GM19023 (cell line): ENCODE measurements around the gene PRDM5.

Source experiments
- ATAC-seq: cut with Tn5 transposase; IDR thresholded peaks from one replicate; pipeline ENCODE4 v1.9.1; 2021; ENCODE audit warnings: mild to moderate bottlenecking, moderate library complexity; ENCODE audit not compliant: unreplicated experiment

The PRDM5 gene

DNA sequence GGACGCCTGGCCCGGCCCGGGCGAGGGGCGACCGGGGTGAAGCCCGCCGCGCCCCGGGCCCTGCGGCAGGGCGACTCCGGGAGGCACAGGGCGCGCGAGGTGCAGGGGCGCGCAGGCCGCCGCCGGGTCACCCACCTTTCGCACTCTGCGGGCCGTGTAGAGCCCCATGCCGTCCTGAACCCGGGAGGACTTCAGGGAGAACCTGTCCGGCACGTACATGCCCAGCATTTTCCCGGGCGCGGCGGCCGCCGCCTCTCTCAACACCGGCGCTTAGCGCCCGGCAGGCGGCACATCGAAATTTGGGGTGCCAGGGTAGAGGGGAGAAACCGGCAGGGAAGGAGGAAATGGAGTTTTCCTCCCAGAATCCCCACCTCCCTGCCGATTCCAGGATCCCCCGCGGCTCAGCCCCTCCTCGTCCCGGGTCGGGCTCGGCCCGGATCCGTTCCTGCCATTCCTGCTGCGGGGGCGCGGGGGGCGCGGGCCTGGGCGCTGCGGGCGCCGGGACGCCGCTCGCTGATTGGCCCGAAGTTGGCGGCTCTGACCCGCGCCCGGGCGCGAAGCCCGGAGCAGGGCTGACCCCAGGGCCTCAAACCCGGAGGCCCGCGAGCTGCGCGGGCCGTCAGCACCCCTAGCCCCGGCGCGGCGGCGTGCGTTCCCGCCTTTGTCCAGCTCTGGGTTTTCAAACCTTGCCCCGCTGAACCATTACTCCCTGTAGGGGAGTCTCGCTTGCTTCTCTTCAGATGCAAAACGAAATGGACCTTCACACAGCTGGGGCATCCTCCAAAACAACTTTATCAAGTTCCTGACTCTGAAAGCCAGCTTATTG, at the start of gene PRDM5:
Gene PRDM5 (minus strand): TSS at position 346 of the 826 bp plus-strand sequence. CDS start 118 bp downstream, at position 228.
- no peak for ATAC-seq

- no peak for ATAC-seq
These were observed 49.4 kb upstream of the PRDM5 start for GRCh38 chr4:120971884-120972283.

- no peak for ATAC-seq
These were observed 43.4 kb upstream of the PRDM5 start for GRCh38 chr4:120965938-120966337.

DNA sequence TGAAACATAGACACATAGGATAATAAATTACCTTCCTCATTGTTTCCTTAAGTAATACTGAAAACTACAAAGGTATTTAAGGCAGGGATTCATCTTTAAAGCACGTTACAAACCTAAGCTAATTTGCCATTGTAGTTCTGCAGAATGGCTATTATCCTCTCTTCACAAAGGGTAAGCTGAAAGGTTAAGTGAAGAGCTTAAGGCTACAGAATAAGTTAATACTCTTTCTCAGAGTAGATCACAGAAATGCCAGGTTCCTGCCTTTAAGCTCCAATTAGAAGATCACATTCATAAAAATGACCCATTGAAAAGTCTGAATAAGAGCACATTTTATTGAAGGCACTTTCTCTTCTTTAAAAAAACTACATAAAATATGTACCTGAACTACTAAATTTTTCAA, 42.1 kb upstream of the PRDM5 start:
- no peak for ATAC-seq

GRCh38 chr4:120963449-120963848, 40.9 kb upstream of the PRDM5 start:
- no peak for ATAC-seq

- ATAC-seq, result no peak
These were observed 38.2 kb upstream of the PRDM5 start for GRCh38 chr4:120960656-120961267.

- no peak for ATAC-seq
These were observed 25.9 kb upstream of the PRDM5 start for GRCh38 chr4:120948382-120948781.

- ATAC-seq, result no peak
These were observed 20.2 kb upstream of the PRDM5 start for GRCh38 chr4:120942776-120943175.

GRCh38 chr4:120940547-120940946, 18.0 kb upstream of the PRDM5 start:
- ATAC-seq, result no peak

DNA sequence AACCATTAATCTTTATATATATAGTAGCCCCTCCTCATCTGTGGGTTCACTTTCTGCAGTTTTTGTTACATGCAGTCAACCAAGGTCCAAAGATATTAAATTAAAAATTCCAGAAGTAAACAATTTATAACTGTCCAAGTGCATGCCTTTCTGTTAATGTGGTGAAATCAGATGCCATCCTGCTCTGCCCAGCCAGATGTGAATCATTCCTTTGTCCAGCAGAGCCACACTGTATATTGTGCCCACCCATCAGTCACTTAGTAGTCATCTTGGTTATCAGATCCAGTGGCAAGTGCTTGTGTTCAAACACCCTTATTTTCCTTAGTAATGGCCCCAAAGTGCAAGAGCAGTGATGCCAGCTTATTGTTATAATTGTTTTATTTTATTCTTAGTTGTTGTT, 17.2 kb upstream of the PRDM5 start:
- no peak for ATAC-seq

DNA sequence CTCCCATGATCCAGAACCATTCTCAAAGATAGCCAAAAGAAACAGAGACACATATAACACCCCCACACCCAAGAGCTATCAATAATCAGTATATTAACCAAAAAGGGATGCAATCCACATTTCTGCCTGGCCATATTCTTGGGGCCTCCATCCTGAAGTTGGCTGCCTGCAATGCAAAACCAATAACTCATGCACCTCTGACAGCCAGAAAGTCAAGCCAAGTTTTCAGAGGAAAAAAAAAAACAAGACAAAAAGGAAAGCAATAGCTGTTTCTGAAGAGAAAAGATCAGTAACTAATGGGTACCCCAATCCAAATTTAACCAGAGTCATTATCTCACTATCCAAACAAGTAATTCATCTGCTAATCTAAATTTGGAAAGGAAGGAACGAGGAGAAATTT, 7.3 kb upstream of the PRDM5 start:
- ATAC-seq, result no peak

DNA sequence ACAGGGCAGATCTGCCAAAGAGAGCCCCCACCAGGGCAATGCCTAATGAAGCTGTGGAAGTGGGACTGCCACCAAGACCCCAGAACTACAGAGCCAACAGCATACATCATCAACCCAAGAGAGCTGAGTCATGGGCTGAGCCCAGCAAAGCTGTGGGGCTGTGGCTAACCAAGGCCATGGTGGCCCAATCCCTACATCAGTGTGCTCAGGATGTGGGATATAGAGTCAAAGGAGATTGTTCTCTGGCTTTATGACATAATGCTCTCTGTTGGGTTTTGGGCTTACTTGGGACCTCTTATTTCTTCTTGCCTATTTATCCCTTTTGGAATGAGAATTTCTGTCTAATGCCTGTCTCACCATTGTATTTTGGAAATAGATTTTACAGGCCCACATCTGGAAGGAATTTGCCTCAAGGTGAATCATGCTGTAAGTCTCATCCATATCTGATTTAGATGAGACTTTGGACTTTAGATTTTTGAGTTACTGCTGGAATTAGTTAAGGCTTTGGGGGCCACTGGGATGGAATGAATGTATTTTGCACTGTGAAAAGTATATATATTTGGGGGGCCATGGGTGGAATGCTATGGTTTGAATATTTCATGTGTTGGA, 5.4 kb upstream of the PRDM5 start:
- no peak for ATAC-seq

GRCh38 chr4:120926358-120927025, 4.0 kb upstream of the PRDM5 start:
- no peak for ATAC-seq

DNA sequence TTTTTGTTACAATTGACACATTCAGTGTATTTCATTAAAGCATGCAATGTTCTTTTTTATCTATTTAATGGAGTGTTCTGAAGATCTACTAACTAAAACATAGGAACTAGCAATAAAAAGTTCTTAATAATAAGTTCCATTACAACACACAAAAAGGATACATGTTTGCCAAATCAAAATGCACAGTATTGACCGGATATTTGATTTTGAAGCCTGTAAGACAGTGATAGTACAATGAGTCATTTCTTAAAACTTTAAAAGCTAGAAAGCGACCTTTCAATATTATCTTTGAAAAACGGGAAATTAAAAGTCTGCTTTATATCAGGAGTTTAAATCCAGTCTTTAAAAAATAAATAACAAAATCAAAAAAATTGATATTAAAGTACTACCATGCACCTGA, 2.4 kb upstream of the PRDM5 start:
- ATAC-seq, result no peak

- no peak for ATAC-seq
These were observed 639 bp upstream of the PRDM5 start for GRCh38 chr4:120923207-120923522.

DNA sequence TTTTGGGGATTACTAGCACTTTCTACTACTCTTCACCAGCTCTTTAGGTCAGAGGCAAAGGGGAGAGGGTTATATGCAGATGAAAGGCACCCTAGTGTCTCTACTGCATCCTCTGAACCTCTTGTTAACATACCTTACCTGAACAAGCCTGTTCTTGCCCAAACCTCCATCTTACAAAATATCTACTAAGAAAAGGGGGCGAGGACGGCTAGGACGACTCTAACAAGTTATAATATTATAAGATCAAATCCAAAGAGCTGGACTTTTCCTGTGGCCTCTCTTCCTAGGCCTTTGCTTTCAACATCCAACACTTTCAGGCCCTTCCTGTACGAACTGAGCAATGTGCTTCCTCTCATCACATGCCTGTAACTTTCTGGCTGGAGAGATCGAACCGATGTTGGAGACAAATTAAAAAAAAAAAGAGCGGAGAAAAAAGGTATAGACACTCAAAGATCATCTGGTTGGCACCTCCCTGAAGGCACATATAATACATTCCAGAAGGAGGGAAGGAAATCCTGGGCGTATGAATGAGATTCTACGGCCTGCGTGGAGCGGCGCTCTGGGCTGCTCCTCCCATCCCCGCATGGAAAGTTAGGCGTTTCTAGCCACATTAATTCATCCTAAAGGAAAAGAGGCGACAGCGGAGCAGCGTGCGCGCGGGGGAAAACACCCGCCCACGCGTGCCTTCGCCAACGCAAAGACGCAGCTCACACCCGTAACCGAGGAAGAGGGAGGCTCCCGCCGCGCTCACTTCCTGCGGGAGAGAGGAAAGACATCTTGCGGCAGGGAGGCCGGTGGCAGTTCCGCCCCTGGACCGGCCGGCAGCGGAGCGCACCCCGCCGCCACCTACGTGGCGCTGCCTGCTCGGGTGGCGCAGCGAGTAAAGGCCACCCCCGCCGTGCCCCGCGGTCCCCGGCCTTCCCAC, 808 bp downstream of the PRDM5 start:
- ATAC-seq, result no peak

DNA sequence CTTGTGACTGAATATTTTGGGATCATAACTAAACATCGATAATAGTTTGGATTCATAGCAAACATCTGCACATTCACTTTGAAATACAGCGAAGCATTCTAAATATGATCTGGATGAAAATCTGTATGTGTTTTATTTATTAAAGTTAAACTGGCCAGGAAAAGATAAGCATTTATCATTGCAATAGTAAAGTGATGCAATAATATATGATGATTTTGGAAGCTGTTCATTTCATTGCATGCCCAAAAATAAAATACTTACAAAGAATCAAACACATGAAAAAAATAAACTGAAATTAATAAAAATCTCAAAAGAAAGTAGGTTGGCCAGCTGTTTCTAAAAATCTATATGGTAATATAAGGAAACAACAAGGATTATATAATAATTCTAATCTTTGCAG, 1.9 kb downstream of the PRDM5 start:
- ATAC-seq, result no peak

GRCh38 chr4:120919358-120919757, 3.2 kb downstream of the PRDM5 start:
- ATAC-seq, result no peak

DNA sequence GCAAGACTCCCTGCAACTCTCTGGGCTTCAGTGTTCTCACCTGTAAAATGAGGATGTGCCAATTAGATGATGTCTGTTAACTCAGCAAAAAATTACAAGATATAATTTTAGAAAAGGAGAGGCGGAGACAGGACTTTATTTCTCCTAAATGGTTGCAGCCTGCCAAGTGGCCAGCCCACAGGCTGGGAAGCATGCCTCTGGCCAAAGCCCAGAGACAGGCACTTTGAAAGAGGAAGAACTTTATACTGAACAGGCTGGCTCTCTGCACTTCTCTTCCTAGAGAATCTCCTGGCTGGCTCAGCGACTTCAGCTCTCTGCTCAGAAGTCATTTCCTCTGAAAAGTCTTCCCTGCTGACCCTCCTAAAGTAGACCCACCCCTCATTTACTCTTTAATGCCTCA, 3.7 kb downstream of the PRDM5 start:
- ATAC-seq, result no peak

- ATAC-seq, result no peak
These were observed 4.4 kb downstream of the PRDM5 start for GRCh38 chr4:120918092-120918491.

GRCh38 chr4:120916937-120917336, 5.6 kb downstream of the PRDM5 start:
- no peak for ATAC-seq
